ENCODE results near the gene VPS26C.

The VPS26C gene

GRCh38 chr21:37263827-37264600 lies 3.1 kb downstream of the VPS26C start:
- no peak for DNase-seq

- no peak for DNase-seq
Measured at GRCh38 chr21:37259426-37259825, 7.7 kb downstream of the VPS26C start.

GRCh38 chr21:37257967-37258877 lies 8.9 kb downstream of the VPS26C start:
- DNase-seq: peak; percentile 50 to 63 (median 55)

- no peak for DNase-seq
Measured at GRCh38 chr21:37257511-37257966, 9.6 kb downstream of the VPS26C start.

- DNase-seq: no peak
Measured at GRCh38 chr21:37253991-37254390, 13.1 kb downstream of the VPS26C start.

GRCh38 chr21:37251294-37251634 lies 15.9 kb downstream of the VPS26C start:
- DNase-seq: no peak

- no peak for DNase-seq
Measured at GRCh38 chr21:37249112-37249904, 17.8 kb downstream of the VPS26C start.

GRCh38 chr21:37248298-37248697 lies 18.8 kb downstream of the VPS26C start:
- DNase-seq: no peak

- DNase-seq: no peak
Measured at GRCh38 chr21:37245151-37245550, 22.0 kb downstream of the VPS26C start.

- DNase-seq: no peak
Measured at GRCh38 chr21:37244501-37245095, 22.5 kb downstream of the VPS26C start.

- DNase-seq: no peak
Measured at GRCh38 chr21:37243961-37244360, 23.2 kb downstream of the VPS26C start.

- DNase-seq: no peak
Measured at GRCh38 chr21:37241426-37241825, 25.7 kb downstream of the VPS26C start.

- no peak for DNase-seq
Measured at GRCh38 chr21:37240978-37241377, 26.2 kb downstream of the VPS26C start.

- no peak for DNase-seq
Measured at GRCh38 chr21:37237764-37238163, 29.4 kb downstream of the VPS26C start.

- DNase-seq: no peak
Measured at GRCh38 chr21:37237346-37237745, 29.8 kb downstream of the VPS26C start.

GRCh38 chr21:37233551-37234146 lies 33.5 kb downstream of the VPS26C start:
- no peak for DNase-seq

- DNase-seq: no peak
Measured at GRCh38 chr21:37232274-37233018, 34.7 kb downstream of the VPS26C start.

- DNase-seq: no peak
Measured at GRCh38 chr21:37231671-37232070, 35.5 kb downstream of the VPS26C start.

- DNase-seq: no peak
Measured at GRCh38 chr21:37231249-37231645, 35.9 kb downstream of the VPS26C start.

- no peak for DNase-seq
Measured at GRCh38 chr21:37230632-37231248, 36.4 kb downstream of the VPS26C start.

GRCh38 chr21:37228003-37228400 lies 39.1 kb downstream of the VPS26C start:
- no peak for DNase-seq
